NK-92 (cell line): Measurements from ENCODE around the gene PTGS2.

Experiments used
- DNase-seq: peaks from one replicate; lab custom pipeline; 2025; ENCODE audit not compliant: unreplicated experiment; lab: John Stamatoyannopoulos, UW

PTGS2 gene

GRCh38 chr1:186680245-186681061 lies at the start of gene PTGS2:
PTGS2 (minus strand) TSS chr1:186680423; CDS start chr1:186680290, 133 bp downstream.
- no peak for DNase-seq

- no peak for DNase-seq
Measured at GRCh38 chr1:186722711-186723309, 42.6 kb upstream of the PTGS2 start.

GRCh38 chr1:186717286-186717685 lies 37.1 kb upstream of the PTGS2 start:
- no peak for DNase-seq

- DNase-seq, result no peak
Measured at GRCh38 chr1:186715887-186716809, 35.9 kb upstream of the PTGS2 start.

DNA sequence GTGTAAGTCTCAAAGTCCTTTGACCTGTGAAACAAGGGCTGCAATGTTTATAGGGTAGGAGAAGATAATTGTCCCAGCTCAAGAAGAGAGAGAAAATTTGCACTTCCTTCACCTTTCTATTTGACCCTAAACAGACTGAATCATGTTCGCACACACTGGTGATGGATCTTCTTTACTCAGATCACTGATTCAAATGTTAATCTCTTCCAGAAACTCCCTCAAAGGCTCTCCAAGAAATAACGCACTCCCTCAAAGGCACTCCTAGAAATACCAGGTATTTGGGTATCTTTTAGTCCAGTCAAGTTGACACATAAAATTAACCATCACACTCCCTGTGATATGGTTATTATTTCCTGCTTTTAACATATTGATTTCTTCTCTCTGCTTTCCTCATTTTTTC lies 30.5 kb upstream of the PTGS2 start:
- DNase-seq, result no peak

- DNase-seq, result no peak
Measured at GRCh38 chr1:186708694-186709097, 28.5 kb upstream of the PTGS2 start.

DNA sequence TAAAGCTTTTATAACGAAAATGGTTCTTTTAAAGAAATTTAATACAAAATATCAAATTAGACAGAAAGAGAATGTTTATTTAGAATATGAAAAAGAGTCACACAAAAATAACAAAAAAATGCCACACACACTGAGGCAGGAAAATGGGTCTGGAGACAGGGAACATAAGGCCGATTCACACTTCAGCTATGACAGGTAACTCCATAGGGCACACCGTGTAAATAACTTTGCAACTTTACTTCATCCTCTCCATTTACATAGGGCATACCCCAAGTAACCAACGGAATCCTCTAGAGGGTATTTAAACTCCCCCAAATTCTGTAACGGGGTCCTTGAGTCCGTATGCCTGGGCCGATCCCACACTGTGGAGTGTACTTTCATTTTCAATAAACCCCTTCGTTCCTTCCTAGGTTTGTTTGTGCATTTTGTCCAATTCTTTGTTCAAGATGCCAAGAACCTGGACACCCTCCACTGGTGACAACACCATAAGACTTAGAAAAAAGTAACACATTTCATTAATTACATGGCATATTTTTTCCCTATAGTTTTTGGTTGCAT lies 23.1 kb upstream of the PTGS2 start:
- no peak for DNase-seq

- no peak for DNase-seq
Measured at GRCh38 chr1:186700722-186701121, 20.5 kb upstream of the PTGS2 start.

DNA sequence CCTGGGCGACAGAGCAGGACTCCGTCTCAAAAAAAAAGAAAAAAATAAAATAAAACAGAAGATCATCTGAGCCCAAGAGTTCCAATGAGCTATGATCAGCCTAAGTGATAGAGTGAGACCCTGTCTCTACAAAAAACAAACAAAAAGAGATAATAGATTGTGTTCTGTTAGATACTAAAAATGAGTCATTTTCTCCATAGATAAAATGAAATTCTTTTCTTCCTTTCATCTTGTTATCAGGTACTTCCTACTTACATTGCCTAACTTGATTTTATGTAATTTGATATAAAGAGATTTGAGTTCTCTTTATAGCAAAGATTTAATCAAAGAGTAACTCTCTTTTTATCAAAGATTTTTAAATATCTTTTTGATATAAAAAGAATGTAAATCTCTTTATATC lies 19.3 kb upstream of the PTGS2 start:
- no peak for DNase-seq

- no peak for DNase-seq
Measured at GRCh38 chr1:186689907-186690306, 9.7 kb upstream of the PTGS2 start.

GRCh38 chr1:186689376-186689775 lies 9.2 kb upstream of the PTGS2 start:
- DNase-seq, result no peak

- DNase-seq, result no peak
Measured at GRCh38 chr1:186683652-186684410, 3.6 kb upstream of the PTGS2 start.

- DNase-seq, result no peak
Measured at GRCh38 chr1:186682736-186683135, 2.5 kb upstream of the PTGS2 start.

GRCh38 chr1:186681801-186682200 lies 1.6 kb upstream of the PTGS2 start:
- DNase-seq, result no peak

DNA sequence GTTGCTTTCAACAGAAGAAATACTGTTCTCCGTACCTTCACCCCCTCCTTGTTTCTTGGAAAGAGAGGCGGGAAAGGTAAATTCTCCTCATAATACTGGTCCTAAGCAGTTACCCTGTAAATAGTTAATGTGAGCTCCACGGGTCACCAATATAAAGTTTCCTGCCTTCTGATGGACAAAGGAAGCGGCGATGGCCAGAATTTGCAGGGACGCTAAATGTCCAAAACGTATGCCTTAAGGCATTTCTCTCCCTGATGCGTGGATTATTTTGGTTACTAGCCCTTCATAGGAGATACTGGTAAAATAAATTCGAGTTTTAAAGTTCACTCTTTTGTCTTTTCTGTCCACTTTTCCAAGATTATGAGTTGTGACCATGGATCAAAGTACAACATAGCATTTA lies 898 bp upstream of the PTGS2 start:
- DNase-seq, result no peak

GRCh38 chr1:186679924-186680244 lies 339 bp downstream of the PTGS2 start:
- DNase-seq, result no peak

DNA sequence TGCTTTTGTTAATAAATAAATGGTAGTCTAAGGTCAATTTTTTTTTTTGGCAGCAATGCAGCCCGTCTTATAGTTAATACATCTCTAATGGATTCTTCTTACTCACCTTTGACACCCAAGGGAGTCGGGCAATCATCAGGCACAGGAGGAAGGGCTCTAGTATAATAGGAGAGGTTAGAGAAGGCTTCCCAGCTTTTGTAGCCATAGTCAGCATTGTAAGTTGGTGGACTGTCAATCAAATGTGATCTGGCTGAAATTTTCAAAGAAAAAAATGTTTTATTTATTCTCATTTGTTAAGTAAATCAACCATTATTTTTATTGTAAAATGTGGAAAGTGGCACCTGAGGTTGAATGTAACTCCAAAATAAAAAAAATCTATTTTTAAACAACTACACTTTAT lies 2.1 kb downstream of the PTGS2 start:
- no peak for DNase-seq

- no peak for DNase-seq
Measured at GRCh38 chr1:186672596-186672995, 7.6 kb downstream of the PTGS2 start.

GRCh38 chr1:186672131-186672530 lies 8.1 kb downstream of the PTGS2 start:
- no peak for DNase-seq

- DNase-seq, result no peak
Measured at GRCh38 chr1:186671136-186671825, 8.9 kb downstream of the PTGS2 start.
